ENCODE measurements around the gene ANXA6.

The ANXA6 gene

GRCh38 chr5:151079838-151080612 is 77.6 kb downstream of the ANXA6 start:
- DNase-seq: no peak

GRCh38 chr5:151078490-151079262 is 78.9 kb downstream of the ANXA6 start:
- peak; percentile 63 for DNase-seq

GRCh38 chr5:151077967-151078366 is 79.6 kb downstream of the ANXA6 start:
- no peak for DNase-seq

GRCh38 chr5:151077419-151077818 is 80.2 kb downstream of the ANXA6 start:
- no peak for DNase-seq

- DNase-seq: no peak
Measured at GRCh38 chr5:151076616-151077015, 81.0 kb downstream of the ANXA6 start.

GRCh38 chr5:151075698-151076331 is 81.8 kb downstream of the ANXA6 start:
- no peak for DNase-seq

GRCh38 chr5:151074557-151074956 is 83.0 kb downstream of the ANXA6 start:
- no peak for DNase-seq

GRCh38 chr5:151073280-151073679 is 84.3 kb downstream of the ANXA6 start:
- no peak for DNase-seq

GRCh38 chr5:151072630-151073025 is 85.0 kb downstream of the ANXA6 start:
- DNase-seq: no peak

GRCh38 chr5:151071848-151072629 is 85.5 kb downstream of the ANXA6 start:
- DNase-seq: no peak

GRCh38 chr5:151071021-151071420 is 86.6 kb downstream of the ANXA6 start:
- DNase-seq: no peak

- DNase-seq: no peak
Measured at GRCh38 chr5:151070449-151070848, 87.1 kb downstream of the ANXA6 start.

- peak; percentile 34 for DNase-seq
Measured at GRCh38 chr5:151068433-151069197, 89.0 kb downstream of the ANXA6 start.

- DNase-seq: no peak
Measured at GRCh38 chr5:151067632-151068432, 89.7 kb downstream of the ANXA6 start.

GRCh38 chr5:151066920-151067319 is 90.7 kb downstream of the ANXA6 start:
- DNase-seq: no peak

GRCh38 chr5:151065609-151066008 is 92.0 kb downstream of the ANXA6 start:
- no peak for DNase-seq

- DNase-seq: no peak
Measured at GRCh38 chr5:151064916-151065499, 92.6 kb downstream of the ANXA6 start.

- no peak for DNase-seq
Measured at GRCh38 chr5:151063142-151063989, 94.2 kb downstream of the ANXA6 start.

- no peak for DNase-seq
Measured at GRCh38 chr5:151062405-151063141, 95.0 kb downstream of the ANXA6 start.
